ENCODE data around the gene EXT2. TPM values are rescaled to one million over a fixed set of nuclear protein-coding genes. Genes with fewer than 3 reads are reported as not detected.

The EXT2 gene
- total and polyA plus RNA-seq, 2 experiments from 2014 or later: 15.9 to 48.6 TPM

- no peaks in the 10 kb centered on the region for H3K9me3 Mint-ChIP-seq
- Histone ChIP-seq H3K4me1 (ENCODE audit: insufficient read depth) (no peaks in the 10 kb centered on the region), H3K79me2 (replicated peaks; ENCODE audit: insufficient read depth) (no peaks in the 10 kb centered on the region), H3K36me3 (ENCODE audit: insufficient read depth) (no peaks in the 10 kb centered on the region), H3K27ac (ENCODE audit: low read depth) (no peak overlapping the region), H3K4me2 (no peak overlapping the region), H3K4me3 (no peak overlapping the region), H4K20me1 (replicated peaks; ENCODE audit: insufficient read depth) (no peaks in the 10 kb centered on the region), H3K9me2 (ENCODE audit: insufficient read depth) (no peaks in the 10 kb centered on the region; the same call in 1 of the 2 replicates), H3F3A (replicated peaks; ENCODE audit: low read depth) (no peaks in the 10 kb centered on the region), H2AFZ (no peak overlapping the region), H3K27me3 (ENCODE audit: insufficient read depth) (no peaks in the 10 kb centered on the region)
- no peaks in the 10 kb centered on the region for H3K4me1 Mint-ChIP-seq
- no peaks in the 10 kb centered on the region for H3K36me3 Mint-ChIP-seq (ENCODE audit: low read depth)
- no peaks in the 10 kb centered on the region for H3K27me3 Mint-ChIP-seq (ENCODE audit: insufficient read depth, low read depth, poor library complexity)
- no peak for DNase-seq (ENCODE audit: low spot score)
- no peak overlapping the region for H3K27ac Mint-ChIP-seq
- TF ChIP-seq CREB1 (CRISPR knock-in tag; IDR thresholded peaks at IDR 0.05; ENCODE audit: low read depth) (no peak), EZH2 (IDR thresholded peaks at IDR 0.05; ENCODE audit: low read depth, unreplicated experiment) (no peak), POLR2AphosphoS5 (IDR thresholded peaks at IDR 0.05; ENCODE audit: low read depth) (no peak), ZNF114 (CRISPR knock-in tag; IDR thresholded peaks at IDR 0.05) (no peak), REST (IDR thresholded peaks at IDR 0.05; ENCODE audit: unreplicated experiment) (no peak), NANOG (IDR thresholded peaks at IDR 0.05; ENCODE audit: borderline replicate concordance) (no peak), ZNF331 (CRISPR knock-in tag; IDR thresholded peaks at IDR 0.05; ENCODE audit: low read depth) (no peak), JUNB (IDR thresholded peaks at IDR 0.05; ENCODE audit: unreplicated experiment) (no peak), EZH2phosphoT487 (IDR thresholded peaks at IDR 0.05; ENCODE audit: unreplicated experiment) (no peak)
- TF ChIP-seq, protein P1, sequence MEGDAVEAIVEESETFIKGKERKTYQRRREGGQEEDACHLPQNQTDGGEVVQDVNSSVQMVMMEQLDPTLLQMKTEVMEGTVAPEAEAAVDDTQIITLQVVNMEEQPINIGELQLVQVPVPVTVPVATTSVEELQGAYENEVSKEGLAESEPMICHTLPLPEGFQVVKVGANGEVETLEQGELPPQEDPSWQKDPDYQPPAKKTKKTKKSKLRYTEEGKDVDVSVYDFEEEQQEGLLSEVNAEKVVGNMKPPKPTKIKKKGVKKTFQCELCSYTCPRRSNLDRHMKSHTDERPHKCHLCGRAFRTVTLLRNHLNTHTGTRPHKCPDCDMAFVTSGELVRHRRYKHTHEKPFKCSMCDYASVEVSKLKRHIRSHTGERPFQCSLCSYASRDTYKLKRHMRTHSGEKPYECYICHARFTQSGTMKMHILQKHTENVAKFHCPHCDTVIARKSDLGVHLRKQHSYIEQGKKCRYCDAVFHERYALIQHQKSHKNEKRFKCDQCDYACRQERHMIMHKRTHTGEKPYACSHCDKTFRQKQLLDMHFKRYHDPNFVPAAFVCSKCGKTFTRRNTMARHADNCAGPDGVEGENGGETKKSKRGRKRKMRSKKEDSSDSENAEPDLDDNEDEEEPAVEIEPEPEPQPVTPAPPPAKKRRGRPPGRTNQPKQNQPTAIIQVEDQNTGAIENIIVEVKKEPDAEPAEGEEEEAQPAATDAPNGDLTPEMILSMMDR (conservative IDR thresholded peaks at IDR 0.05; ENCODE audit: low read depth in 2 of 2): no peak
- TF ChIP-seq, protein P2, sequence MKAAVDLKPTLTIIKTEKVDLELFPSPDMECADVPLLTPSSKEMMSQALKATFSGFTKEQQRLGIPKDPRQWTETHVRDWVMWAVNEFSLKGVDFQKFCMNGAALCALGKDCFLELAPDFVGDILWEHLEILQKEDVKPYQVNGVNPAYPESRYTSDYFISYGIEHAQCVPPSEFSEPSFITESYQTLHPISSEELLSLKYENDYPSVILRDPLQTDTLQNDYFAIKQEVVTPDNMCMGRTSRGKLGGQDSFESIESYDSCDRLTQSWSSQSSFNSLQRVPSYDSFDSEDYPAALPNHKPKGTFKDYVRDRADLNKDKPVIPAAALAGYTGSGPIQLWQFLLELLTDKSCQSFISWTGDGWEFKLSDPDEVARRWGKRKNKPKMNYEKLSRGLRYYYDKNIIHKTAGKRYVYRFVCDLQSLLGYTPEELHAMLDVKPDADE (IDR thresholded peaks at IDR 0.05): no peak
- TF ChIP-seq, protein P3, sequence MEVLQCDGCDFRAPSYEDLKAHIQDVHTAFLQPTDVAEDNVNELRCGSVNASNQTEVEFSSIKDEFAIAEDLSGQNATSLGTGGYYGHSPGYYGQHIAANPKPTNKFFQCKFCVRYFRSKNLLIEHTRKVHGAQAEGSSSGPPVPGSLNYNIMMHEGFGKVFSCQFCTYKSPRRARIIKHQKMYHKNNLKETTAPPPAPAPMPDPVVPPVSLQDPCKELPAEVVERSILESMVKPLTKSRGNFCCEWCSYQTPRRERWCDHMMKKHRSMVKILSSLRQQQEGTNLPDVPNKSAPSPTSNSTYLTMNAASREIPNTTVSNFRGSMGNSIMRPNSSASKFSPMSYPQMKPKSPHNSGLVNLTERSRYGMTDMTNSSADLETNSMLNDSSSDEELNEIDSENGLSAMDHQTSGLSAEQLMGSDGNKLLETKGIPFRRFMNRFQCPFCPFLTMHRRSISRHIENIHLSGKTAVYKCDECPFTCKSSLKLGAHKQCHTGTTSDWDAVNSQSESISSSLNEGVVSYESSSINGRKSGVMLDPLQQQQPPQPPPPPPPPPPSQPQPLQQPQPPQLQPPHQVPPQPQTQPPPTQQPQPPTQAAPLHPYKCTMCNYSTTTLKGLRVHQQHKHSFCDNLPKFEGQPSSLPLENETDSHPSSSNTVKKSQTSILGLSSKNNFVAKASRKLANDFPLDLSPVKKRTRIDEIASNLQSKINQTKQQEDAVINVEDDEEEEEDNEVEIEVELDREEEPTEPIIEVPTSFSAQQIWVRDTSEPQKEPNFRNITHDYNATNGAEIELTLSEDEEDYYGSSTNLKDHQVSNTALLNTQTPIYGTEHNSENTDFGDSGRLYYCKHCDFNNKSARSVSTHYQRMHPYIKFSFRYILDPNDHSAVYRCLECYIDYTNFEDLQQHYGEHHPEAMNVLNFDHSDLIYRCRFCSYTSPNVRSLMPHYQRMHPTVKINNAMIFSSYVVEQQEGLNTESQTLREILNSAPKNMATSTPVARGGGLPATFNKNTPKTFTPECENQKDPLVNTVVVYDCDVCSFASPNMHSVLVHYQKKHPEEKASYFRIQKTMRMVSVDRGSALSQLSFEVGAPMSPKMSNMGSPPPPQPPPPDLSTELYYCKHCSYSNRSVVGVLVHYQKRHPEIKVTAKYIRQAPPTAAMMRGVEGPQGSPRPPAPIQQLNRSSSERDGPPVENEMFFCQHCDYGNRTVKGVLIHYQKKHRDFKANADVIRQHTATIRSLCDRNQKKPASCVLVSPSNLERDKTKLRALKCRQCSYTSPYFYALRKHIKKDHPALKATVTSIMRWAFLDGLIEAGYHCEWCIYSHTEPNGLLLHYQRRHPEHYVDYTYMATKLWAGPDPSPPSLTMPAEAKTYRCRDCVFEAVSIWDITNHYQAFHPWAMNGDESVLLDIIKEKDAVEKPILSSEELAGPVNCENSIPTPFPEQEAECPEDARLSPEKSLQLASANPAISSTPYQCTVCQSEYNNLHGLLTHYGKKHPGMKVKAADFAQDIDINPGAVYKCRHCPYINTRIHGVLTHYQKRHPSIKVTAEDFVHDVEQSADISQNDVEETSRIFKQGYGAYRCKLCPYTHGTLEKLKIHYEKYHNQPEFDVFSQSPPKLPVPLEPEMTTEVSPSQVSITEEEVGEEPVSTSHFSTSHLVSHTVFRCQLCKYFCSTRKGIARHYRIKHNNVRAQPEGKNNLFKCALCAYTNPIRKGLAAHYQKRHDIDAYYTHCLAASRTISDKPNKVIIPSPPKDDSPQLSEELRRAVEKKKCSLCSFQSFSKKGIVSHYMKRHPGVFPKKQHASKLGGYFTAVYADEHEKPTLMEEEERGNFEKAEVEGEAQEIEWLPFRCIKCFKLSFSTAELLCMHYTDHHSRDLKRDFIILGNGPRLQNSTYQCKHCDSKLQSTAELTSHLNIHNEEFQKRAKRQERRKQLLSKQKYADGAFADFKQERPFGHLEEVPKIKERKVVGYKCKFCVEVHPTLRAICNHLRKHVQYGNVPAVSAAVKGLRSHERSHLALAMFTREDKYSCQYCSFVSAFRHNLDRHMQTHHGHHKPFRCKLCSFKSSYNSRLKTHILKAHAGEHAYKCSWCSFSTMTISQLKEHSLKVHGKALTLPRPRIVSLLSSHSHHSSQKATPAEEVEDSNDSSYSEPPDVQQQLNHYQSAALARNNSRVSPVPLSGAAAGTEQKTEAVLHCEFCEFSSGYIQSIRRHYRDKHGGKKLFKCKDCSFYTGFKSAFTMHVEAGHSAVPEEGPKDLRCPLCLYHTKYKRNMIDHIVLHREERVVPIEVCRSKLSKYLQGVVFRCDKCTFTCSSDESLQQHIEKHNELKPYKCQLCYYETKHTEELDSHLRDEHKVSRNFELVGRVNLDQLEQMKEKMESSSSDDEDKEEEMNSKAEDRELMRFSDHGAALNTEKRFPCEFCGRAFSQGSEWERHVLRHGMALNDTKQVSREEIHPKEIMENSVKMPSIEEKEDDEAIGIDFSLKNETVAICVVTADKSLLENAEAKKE (CRISPR knock-in tag; IDR thresholded peaks at IDR 0.05): no peak
- no peak for ATAC-seq
- no peak overlapping the region for H3K4me3 Mint-ChIP-seq
Observed at GRCh38 chr11:44223238-44223637, 127.8 kb downstream of the EXT2 start.
